HG03460 (cell line): ENCODE measurements around the gene CBR3.

Source experiments
- ATAC-seq: cut with Tn5 transposase; IDR thresholded peaks from one replicate; pipeline ENCODE4 v1.9.1; 2021; ENCODE audit not compliant: unreplicated experiment

CBR3 gene

GRCh38 chr21:36179145-36179544 is 44.3 kb downstream of the CBR3 start:
- ATAC-seq: no peak

GRCh38 chr21:36180963-36181362 is 46.1 kb downstream of the CBR3 start:
- ATAC-seq: no peak

DNA sequence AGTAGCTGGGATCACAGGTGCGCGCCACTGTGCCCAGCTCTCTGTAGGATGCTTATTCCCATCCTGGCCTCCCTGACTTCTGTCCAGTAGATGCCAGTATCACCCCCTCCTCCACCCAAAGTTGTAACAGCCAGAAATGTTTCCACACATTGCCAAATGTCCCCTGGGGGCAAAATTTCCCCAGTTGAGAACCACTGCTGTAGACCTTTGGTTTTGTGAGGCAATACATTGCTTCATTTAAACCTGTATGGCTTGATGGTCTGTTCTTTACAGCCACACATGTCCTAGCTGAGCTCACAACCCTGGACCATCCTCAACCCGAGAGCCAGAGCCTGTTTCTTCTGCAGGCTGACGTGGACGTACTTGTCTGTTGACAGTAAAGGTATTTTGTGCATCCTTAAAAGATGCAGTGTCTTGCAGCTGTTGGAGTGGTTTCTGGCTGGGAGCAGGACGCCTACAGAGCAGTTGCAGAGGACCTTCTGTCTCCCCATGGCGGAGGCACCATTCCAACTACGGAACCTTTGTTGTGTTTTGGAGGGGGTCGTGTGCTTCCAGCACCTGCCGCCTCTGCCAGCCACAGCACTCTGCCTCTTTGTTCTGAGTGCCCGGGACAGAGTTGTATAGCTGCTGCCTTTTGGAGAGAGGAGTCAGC is 48.4 kb downstream of the CBR3 start:
- ATAC-seq: no peak

- ATAC-seq: no peak
These were observed 49.7 kb downstream of the CBR3 start for GRCh38 chr21:36184545-36184944.

GRCh38 chr21:36185523-36185922 is 50.6 kb downstream of the CBR3 start:
- ATAC-seq: no peak

- ATAC-seq: no peak
These were observed 51.2 kb downstream of the CBR3 start for GRCh38 chr21:36186081-36186480.

DNA sequence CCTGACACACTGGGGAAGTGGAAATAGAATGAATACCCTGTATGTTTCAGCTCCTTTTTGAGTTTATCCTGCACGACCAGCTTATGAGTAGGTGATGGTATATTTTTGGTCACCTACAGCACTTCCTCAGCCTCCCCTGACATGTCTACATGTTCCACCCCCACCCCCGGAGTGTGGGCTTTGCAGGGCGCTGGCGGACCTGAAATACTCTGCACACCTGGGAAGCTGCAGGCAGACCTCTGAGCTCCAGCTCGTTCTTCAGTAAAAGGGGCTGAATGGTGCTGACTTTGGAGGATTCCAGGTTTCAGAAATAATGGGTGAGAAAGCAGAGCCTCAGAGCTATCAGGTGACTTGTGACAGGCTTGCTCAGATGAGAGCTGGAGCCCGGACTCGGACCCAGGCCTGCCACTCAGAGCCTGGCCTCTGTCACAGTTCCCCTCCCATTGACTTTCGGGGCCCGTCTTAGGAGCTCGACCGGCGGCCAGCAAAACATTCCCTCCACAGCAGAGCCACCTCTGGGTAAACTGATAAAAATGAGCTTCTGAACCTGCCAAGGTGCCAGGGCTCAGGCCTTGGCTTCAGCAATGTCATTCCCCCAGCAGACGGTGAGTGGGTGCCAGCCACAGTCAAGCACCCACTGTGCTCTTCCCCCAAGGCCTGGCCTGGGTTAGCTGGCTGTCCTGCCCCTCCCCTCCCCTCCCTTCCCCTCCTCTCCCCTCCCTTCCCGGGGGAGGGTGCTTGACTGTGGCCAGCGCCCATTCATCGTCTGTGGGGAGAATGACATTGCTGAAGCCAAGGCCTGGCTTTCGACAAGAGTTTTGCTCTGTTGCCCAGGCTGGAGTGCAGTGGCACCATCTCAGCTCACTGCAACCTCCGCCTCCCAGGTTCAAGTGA is 51.9 kb downstream of the CBR3 start:
- ATAC-seq: no peak

GRCh38 chr21:36188081-36188681 is 53.3 kb downstream of the CBR3 start:
- no peak for ATAC-seq

GRCh38 chr21:36188937-36189336 is 54.1 kb downstream of the CBR3 start:
- ATAC-seq: no peak

DNA sequence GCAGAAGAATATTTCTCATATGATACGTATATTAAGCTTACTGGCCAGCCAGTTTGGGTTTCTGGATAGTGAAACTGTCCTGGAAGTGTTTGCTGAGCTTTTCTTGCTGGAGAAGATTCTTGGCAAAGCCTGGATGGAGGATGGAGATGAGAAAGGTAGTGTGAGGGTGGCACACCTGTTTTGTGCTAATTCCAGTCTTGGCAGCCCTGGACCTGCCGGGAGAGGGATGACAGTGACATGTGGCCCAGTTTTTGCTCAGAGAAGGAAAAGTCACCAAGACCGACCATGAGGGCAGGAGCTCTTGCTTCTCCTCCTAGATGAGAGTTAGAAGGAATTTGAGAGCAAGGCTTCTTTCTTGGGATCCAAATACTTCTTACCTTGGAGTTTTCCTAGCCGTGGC is 55.9 kb downstream of the CBR3 start:
- ATAC-seq: no peak

DNA sequence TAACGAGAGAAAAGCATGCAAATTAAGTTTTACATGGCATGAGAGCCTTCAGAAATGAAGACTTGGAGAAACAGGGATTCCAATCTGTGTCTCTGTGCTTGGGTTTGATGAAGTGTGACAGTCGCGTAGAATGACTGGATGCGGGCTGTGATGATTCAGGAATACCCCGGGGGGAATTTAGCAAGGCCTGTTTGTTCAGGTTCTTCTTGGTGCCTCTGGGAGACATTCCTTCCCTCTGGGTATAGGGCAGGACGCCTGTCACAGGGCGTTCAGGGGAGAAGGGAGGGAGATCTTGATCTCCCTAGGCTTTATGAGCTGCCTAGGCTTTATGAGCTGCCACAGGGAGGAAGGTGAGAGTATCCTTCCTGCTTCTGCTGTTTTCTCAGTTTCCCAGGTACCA is 58.3 kb downstream of the CBR3 start:
- ATAC-seq: no peak

DNA sequence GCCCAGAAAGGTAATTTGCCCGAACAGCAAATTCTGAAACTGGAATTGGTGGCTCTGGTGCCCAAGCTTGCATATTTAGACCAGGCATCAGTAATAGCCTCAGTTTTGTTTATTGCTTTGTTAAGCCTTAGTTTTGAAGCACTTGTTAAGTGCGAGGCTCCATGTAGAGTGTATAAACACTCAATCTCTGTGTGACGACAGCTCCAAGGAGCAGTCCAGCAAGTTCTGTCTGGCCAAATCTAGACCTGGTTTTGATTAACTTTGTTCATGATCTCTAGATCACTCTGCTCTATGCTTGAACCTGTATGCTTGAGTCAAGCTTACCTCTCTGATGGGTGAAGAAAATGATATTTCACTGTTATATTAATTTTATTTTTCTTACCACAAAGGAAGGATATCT is 59.1 kb downstream of the CBR3 start:
- ATAC-seq: no peak

DNA sequence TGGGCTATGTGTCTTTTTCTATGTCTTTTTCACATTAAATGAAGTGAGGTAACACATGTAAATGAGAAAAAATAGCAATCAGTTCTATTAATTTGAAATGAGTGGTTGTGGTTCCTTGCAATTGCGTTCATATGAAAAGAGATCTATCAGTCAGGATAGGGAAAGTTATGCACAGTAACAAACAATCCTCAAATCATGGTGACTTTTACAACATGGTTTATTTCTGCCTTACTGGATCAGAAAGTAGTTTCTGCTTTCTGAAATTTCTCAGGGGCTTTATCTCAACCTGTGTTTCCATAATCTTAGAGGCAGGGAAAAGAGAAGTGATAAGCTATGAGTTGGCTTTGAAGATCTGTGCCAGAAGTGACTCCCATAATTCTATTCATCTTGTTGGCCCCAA is 60.7 kb downstream of the CBR3 start:
- ATAC-seq: no peak
